Measurements from ENCODE around the gene ZFP36L1.
A peak's percentile ranks its signal among the peaks of the same experiment; 100 is the strongest.

Gene ZFP36L1

DNA sequence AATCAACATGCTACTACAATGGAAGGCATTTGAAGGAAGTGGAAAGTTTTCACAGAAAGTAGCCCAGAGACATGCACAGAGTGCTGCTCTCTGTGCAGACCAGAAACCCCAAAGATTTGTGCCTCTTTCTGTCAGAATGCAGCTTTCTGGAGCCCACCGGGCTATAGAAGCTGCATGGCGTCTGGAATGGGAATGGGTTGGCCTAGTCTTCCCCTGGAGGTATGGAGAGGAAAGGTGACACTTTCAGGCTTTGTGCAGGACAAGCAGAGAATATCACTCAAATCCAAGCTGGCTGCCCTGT, 21.3 kb upstream of the ZFP36L1 start:
- ChIA-PET CTCF (interaction anchor here (1.0 to 3.0 kb wide), 7 partner anchors 11 to 880 kb away, joined by 3 to 13 read pairs (median 3); no protein-coding TSS in a partner anchor), POLR2A (interaction anchor here (1.4 to 6.8 kb wide), 4 partner anchors 10 to 563 kb away, joined by 3 to 63 read pairs (median 22); partner anchors contain the start of gene ZFP36L1)
- no peak for TF ChIP-seq ELF4 (IDR thresholded peaks at IDR 0.05)
- TF ChIP-seq SP1 (IDR thresholded peaks at IDR 0.05), result no peak
- no peak for TF ChIP-seq LEF1 (IDR thresholded peaks at IDR 0.05; ENCODE audit: borderline replicate concordance)
- no peak for TF ChIP-seq FOXM1 (IDR thresholded peaks at IDR 0.05; ENCODE audit: borderline replicate concordance)
- TF ChIP-seq FOXK2 (IDR thresholded peaks at IDR 0.05), result no peak
- no peak for TF ChIP-seq ARNT (IDR thresholded peaks at IDR 0.05)
- no peak for TF ChIP-seq NFRKB (IDR thresholded peaks at IDR 0.05)
- TF ChIP-seq ZNF384 (IDR thresholded peaks at IDR 0.05), result no peak
- no peak for TF ChIP-seq HDGF (IDR thresholded peaks at IDR 0.05; ENCODE audit: borderline replicate concordance)
- no peak for DNase-seq (ENCODE audit: extremely low spot score)

DNA sequence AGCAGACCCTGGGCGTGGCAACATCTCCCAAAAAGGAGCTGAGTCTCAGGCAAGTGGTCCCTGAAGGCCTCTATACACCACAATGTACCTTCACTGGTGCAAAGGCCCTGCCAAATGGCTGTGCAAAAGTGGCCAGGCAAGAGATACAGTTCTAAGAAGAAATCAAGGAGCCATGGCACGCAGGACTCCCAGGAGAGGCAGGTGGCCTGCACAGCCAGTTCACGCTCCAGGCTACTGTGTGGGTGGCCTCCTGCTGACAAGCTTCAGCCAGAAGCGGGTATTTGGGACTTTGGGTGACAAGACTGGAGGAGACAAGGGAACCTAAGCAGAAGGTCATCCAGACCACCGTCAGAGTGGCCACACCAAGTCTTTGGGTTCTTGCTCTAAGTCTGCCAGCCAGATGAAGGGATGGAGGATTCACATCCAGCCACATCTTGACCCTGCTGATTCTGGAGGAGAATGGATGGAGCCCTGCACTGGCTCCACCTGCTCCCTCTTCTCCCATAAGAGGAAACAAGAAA, 20.5 kb upstream of the ZFP36L1 start:
- TF ChIP-seq, protein P1, sequence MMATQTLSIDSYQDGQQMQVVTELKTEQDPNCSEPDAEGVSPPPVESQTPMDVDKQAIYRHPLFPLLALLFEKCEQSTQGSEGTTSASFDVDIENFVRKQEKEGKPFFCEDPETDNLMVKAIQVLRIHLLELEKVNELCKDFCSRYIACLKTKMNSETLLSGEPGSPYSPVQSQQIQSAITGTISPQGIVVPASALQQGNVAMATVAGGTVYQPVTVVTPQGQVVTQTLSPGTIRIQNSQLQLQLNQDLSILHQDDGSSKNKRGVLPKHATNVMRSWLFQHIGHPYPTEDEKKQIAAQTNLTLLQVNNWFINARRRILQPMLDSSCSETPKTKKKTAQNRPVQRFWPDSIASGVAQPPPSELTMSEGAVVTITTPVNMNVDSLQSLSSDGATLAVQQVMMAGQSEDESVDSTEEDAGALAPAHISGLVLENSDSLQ (IDR thresholded peaks at IDR 0.05), result no peak
- no peak for TF ChIP-seq SP1 (IDR thresholded peaks at IDR 0.05)
- TF ChIP-seq ARNT (IDR thresholded peaks at IDR 0.05), result no peak
- TF ChIP-seq BHLHE40 (IDR thresholded peaks at IDR 0.05; ENCODE audit: borderline replicate concordance), result no peak
- TF ChIP-seq TARDBP (IDR thresholded peaks at IDR 0.05), result no peak
- no peak for TF ChIP-seq LEF1 (IDR thresholded peaks at IDR 0.05; ENCODE audit: borderline replicate concordance)
- ChIA-PET POLR2A (interaction anchor here (1.1 to 6.8 kb wide), 3 partner anchors 12 to 22 kb away, joined by 6 to 63 read pairs (median 31); partner anchors contain the start of gene ZFP36L1), CTCF (interaction anchor here (1.0 kb wide), 1 partner anchor 17 kb away, joined by 3 read pairs; no protein-coding TSS in a partner anchor)
- DNase-seq (ENCODE audit: extremely low spot score), result no peak

DNA sequence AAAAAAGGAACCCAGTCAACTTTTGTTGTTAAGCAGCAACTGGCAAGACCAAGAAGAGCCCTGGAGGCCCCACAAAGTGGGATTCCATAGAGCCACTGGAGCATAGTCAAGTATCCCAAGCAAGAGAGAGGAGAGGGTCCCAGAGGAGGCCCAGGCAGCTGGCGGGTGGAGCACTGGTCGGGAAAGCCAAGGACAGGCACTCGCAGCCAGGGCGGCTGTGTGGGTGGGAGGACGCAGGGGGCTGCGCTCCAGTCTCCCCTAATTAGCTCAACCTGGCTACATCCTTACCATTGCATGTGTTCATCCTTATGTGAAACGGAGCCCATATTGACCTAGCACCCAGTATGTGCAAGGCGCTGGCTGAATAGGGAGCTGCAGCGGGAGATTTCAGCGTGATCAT, 18.3 kb upstream of the ZFP36L1 start:
- CTCF ChIA-PET, result no interaction called here
- POLR2A ChIA-PET, result interaction anchor here (1.2 to 6.8 kb wide), 3 partner anchors 16 to 20 kb away, joined by 6 to 63 read pairs (median 7); partner anchors contain the start of gene ZFP36L1
- no peak for DNase-seq (ENCODE audit: extremely low spot score)

DNA sequence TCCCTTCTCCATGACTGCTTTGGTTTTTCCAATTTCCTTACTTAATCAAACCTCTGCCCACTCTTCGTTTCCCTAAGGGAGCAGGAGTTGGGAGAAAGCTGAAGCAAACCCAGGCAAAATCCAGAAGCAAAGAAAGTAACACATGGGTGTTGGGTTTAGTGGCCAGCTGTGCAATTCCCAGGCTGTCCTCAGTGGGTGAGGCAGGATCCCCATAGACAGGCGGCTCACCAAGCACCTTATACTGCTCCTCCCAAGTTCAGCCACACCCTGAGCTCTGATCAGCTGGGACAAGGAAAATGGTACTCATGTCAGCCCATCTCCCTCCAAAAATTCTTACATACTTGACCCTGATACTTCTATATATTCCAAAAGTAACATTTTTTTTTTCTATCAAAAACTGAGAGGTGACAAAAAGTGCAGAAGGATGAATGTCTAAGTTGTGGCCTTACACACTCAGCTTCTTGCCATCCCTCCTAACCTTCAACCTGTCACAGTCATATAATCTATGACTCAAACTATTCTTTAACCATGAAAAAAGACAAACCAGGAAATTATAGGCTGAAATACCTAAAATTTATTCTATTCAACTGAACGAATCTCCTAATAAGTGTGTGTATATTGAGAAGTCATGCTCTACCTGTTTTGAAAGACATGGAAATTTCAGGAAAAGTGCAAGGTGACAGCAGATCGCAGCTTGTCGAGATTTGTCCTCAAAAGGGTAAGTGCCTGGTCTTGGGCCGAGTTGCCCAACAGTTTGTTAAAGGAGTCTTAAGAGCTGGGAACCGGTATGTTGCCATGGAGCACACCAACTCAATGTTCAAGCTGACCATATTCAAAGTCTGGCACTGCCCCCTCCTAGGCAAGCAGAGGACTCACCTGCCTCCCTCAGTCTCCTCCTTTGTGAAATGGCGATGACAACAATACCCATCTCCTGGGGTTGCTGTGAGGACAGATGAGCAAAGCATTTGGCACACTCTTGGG, 17.6 kb upstream of the ZFP36L1 start:
- POLR2A ChIA-PET, result interaction anchor here (1.2 to 1.6 kb wide), 2 partner anchors 15 to 18 kb away, joined by 6 to 7 read pairs; partner anchors contain the start of gene ZFP36L1
- TF ChIP-seq NFRKB (IDR thresholded peaks at IDR 0.05), result no peak
- TF ChIP-seq ARNT (IDR thresholded peaks at IDR 0.05), result no peak
- no peak for TF ChIP-seq ELF4 (IDR thresholded peaks at IDR 0.05)
- TF ChIP-seq SUZ12 (IDR thresholded peaks at IDR 0.05), result no peak
- no peak for TF ChIP-seq FOXM1 (IDR thresholded peaks at IDR 0.05; ENCODE audit: borderline replicate concordance)
- no peak for TF ChIP-seq HDGF (IDR thresholded peaks at IDR 0.05; ENCODE audit: borderline replicate concordance)
- no peak for TF ChIP-seq TARDBP (IDR thresholded peaks at IDR 0.05)
- TF ChIP-seq SP1 (IDR thresholded peaks at IDR 0.05), result no peak
- TF ChIP-seq L3MBTL2 (conservative IDR thresholded peaks at IDR 0.05), result no peak
- TF ChIP-seq ZNF384 (IDR thresholded peaks at IDR 0.05), result no peak
- no peak for TF ChIP-seq LEF1 (IDR thresholded peaks at IDR 0.05; ENCODE audit: borderline replicate concordance)
- TF ChIP-seq CTBP1 (IDR thresholded peaks at IDR 0.05; ENCODE audit: borderline replicate concordance), result no peak
- no peak for TF ChIP-seq FOXK2 (IDR thresholded peaks at IDR 0.05)
- TF ChIP-seq BHLHE40 (IDR thresholded peaks at IDR 0.05; ENCODE audit: borderline replicate concordance), result no peak
- no peak for TF ChIP-seq FOXA1 (IDR thresholded peaks at IDR 0.05)
- TF ChIP-seq, protein P1 (IDR thresholded peaks at IDR 0.05), result no peak
- DNase-seq (ENCODE audit: extremely low spot score), result peak; percentile 3
- CTCF ChIA-PET, result interaction anchor here (0.6 kb wide), 1 partner anchor 12 kb away, joined by 3 read pairs; no protein-coding TSS in a partner anchor

More for the DNA sequence above, 18.3 kb upstream of the ZFP36L1 start:
- TF ChIP-seq HDGF (IDR thresholded peaks at IDR 0.05; ENCODE audit: borderline replicate concordance), result no peak
- TF ChIP-seq BHLHE40 (IDR thresholded peaks at IDR 0.05; ENCODE audit: borderline replicate concordance), result no peak
- TF ChIP-seq SP1 (IDR thresholded peaks at IDR 0.05), result no peak
- no peak for TF ChIP-seq SUZ12 (IDR thresholded peaks at IDR 0.05)
- no peak for TF ChIP-seq CTBP1 (IDR thresholded peaks at IDR 0.05; ENCODE audit: borderline replicate concordance)
- TF ChIP-seq NFRKB (IDR thresholded peaks at IDR 0.05), result no peak
- TF ChIP-seq ZNF384 (IDR thresholded peaks at IDR 0.05), result no peak
- TF ChIP-seq TARDBP (IDR thresholded peaks at IDR 0.05), result no peak
- TF ChIP-seq LEF1 (IDR thresholded peaks at IDR 0.05; ENCODE audit: borderline replicate concordance), result no peak
- TF ChIP-seq ARNT (IDR thresholded peaks at IDR 0.05), result no peak
- no peak for TF ChIP-seq FOXM1 (IDR thresholded peaks at IDR 0.05; ENCODE audit: borderline replicate concordance)
- no peak for TF ChIP-seq FOXK2 (IDR thresholded peaks at IDR 0.05)
- TF ChIP-seq L3MBTL2 (conservative IDR thresholded peaks at IDR 0.05), result no peak

DNA sequence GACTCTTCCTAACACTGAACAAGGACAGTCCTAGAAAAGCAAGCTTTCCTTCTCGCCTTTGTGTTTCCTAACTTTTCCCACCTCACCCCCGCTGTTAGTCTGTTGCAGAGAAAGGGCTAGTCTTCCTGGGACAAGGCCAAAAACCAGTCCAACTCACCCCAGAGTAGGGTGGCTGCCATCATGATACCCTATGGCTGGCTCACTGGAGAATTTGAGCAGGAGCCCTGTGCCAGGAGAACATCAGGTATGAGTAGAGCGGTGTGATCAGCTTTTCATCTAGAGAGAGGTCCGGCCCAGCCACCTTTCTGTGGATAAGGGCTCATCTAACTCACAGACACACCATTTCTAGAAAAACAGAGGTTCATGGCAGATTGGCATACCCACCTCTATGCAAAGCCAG, 16.7 kb upstream of the ZFP36L1 start:
- ChIA-PET CTCF (interaction anchor here (0.5 to 0.6 kb wide), 2 partner anchors 11 to 391 kb away, joined by 3 to 4 read pairs; no protein-coding TSS in a partner anchor), POLR2A (interaction anchor here (1.1 to 1.6 kb wide), 2 partner anchors 13 to 17 kb away, joined by 4 to 6 read pairs; partner anchors contain the start of gene ZFP36L1)
- no peak for DNase-seq (ENCODE audit: extremely low spot score)
- TF ChIP-seq LEF1 (IDR thresholded peaks at IDR 0.05; ENCODE audit: borderline replicate concordance) (no peak), SUZ12 (IDR thresholded peaks at IDR 0.05) (no peak), FOXA1 (IDR thresholded peaks at IDR 0.05) (no peak), CTBP1 (IDR thresholded peaks at IDR 0.05; ENCODE audit: borderline replicate concordance) (no peak), HDGF (IDR thresholded peaks at IDR 0.05; ENCODE audit: borderline replicate concordance) (no peak), FOXM1 (IDR thresholded peaks at IDR 0.05; ENCODE audit: borderline replicate concordance) (no peak), FOXK2 (IDR thresholded peaks at IDR 0.05) (no peak), BHLHE40 (IDR thresholded peaks at IDR 0.05; ENCODE audit: borderline replicate concordance) (no peak), ELF4 (IDR thresholded peaks at IDR 0.05) (no peak), NFRKB (IDR thresholded peaks at IDR 0.05) (no peak), TARDBP (IDR thresholded peaks at IDR 0.05) (no peak), ZNF384 (IDR thresholded peaks at IDR 0.05) (no peak), L3MBTL2 (conservative IDR thresholded peaks at IDR 0.05) (no peak), SP1 (IDR thresholded peaks at IDR 0.05) (no peak), ARNT (IDR thresholded peaks at IDR 0.05) (no peak)
- TF ChIP-seq, protein P1 (IDR thresholded peaks at IDR 0.05), result no peak

Measured in HEK293T (cell line).